Stimulated activated effector memory CD8-positive, alpha-beta T cell treated with anti-CD3 and anti-CD28 coated beads, Interleukin-12 subunit alpha, Interleukin-12 subunit beta, amount 100 ng/mL, for 72 hours (primary cell): Measurements from ENCODE around the gene ARHGAP18.
A peak's percentile ranks its signal among the peaks of the same experiment; 100 is the strongest.

Experiments
- ATAC-seq: fragments of 150-1000 bp; cut with Tn5 transposase; 2 replicates; pipeline ENCODE4 v1.10.0; 2021
- DNase-seq, 2 donors: peaks; one replicate each; pipeline ENCODE4 v3.0.0; 2021 to 2022; ENCODE audit warnings: low spot score in 2 of 2
- H3K27ac Mint-ChIP-seq: one replicate; pipeline ENCODE4 v1.8.0; 2022; ENCODE audit warnings: mild to moderate bottlenecking, mixed read lengths
- H3K36me3 Mint-ChIP-seq: one replicate; pipeline ENCODE4 v1.8.0; 2022; ENCODE audit warnings: mild to moderate bottlenecking, mixed read lengths
- H3K4me1 Mint-ChIP-seq: one replicate; pipeline ENCODE4 v1.8.0; 2022; ENCODE audit warnings: mixed read lengths
- H3K4me3 Mint-ChIP-seq: one replicate; pipeline ENCODE4 v1.8.0; 2022; ENCODE audit warnings: mild to moderate bottlenecking, mixed read lengths
- H3K9me3 Mint-ChIP-seq: one replicate; pipeline ENCODE4 v1.8.0; 2022; ENCODE audit warnings: mixed read lengths

The ARHGAP18 gene

DNA sequence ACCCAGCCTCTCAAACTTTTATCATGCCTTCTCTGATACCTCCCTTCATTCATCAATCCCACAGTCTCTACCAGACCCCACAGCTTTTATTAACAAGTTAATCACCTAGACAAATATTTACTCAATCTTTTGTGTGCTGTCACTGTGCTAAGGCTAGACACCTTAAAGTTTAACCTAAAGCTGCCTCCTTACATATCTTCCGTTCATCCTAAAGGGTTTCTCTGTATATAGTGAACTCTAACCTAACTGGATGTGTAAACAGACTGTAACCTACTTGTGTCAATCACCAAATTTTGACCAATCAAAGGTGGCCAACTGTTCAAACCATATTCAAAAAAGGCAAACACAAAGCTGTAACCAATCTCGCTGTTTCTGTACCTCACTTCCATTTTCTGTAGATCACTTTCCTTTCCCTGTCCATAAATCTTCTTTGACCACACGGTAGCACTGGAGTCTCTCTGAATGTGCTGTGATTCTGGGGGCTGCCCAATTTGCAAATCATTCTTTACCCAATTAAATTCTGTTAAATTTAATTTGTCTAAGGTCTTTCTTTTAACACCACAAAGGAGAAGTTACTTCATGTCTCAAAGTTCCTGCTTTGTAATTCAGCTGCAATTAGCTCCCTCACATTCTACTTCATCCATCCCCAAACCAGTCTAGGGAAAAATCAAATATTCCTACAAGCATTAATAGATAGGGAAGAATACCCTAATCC lies 72.5 kb downstream of the ARHGAP18 start:
- ATAC-seq (no peak), DNase-seq (no peak)
- H3K9me3 Mint-ChIP-seq = no peaks in the 10 kb centered on the region
- H3K4me3 Mint-ChIP-seq = no peak overlapping the region
- H3K27ac Mint-ChIP-seq = no peak overlapping the region
- no peaks in the 10 kb centered on the region for H3K4me1 Mint-ChIP-seq
- H3K36me3 Mint-ChIP-seq = peaks cover 8% of the 10 kb centered on the region

DNA sequence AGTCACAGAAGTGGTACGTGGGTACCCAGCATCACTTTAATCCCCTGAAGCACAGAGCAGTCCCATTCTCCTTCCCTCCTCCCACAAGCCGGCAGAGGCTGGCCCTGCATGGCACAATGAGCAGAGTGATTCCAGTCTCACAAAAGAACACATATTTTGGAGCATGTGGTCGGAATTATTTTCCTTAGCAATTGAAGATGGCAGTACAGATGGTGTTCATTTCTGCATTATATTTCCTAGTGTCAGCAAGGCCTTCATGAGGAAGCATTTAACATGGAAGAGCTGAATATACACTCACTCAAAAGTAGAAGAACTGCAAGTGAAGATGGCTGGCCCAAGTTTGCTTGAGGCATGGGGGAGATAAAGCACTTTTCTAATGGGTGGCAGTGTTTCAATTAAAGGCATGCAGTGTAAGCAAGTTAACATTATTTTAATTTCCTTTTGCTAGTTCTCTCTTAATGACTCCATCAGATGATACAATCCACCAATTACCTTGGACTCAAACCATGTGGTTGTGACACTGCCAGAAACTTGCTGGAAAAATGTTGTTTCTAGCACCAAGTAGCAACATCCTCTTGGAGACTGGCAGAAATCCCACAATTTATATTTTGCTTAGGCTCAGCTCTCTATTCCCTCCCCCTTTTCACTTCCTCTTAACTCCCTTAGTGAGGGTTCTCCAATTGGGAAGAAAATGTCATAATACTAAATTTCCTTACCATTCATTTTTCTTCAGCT lies 74.4 kb downstream of the ARHGAP18 start:
- H3K36me3 Mint-ChIP-seq = peaks cover 8% of the 10 kb centered on the region
- H3K4me3 Mint-ChIP-seq = no peak overlapping the region
- no peaks in the 10 kb centered on the region for H3K9me3 Mint-ChIP-seq
- no peak overlapping the region for H3K27ac Mint-ChIP-seq
- no peak for ATAC-seq
- no peaks in the 10 kb centered on the region for H3K4me1 Mint-ChIP-seq
- DNase-seq = no peak

DNA sequence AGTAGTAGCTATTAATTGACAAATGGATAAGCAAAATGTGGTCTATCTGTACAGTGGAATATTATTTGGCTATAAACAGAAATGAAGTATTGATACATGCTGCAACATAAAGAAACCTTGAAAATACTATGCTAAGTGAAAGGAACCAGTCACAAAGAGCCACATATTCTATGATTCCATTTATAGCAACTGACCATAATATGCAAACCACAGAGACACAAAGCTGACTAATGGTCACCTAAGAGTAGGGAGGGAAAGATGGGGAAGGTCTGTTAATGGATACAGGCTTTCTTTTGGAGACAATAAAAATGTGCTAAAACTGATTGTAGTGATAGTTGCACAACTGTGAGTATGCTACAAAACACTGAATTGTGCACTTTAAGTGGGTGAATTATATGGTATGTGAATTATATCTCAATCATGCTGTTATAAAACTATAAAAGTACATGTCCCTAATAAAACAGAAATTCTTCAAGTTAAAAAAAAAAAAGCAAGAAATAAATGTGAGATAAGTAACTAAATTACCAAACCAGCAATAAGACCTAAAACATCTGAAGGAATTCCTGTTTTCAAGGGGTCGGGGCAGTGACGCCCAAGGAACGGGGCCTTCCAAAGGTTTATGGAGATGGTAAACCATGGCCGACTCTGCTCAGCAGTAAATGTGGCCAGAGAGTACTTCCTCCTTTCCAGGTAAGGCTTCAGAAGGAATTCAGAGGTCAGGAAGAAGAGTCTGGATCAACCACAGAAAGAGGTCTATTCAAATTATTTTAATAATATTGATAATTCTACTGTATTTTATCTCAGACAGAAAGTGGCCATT lies 75.4 kb downstream of the ARHGAP18 start:
- no peak for ATAC-seq
- Mint-ChIP-seq H3K4me3 (no peak overlapping the region), H3K36me3 (peaks cover 8% of the 10 kb centered on the region), H3K4me1 (no peaks in the 10 kb centered on the region), H3K9me3 (no peaks in the 10 kb centered on the region), H3K27ac (no peak overlapping the region)
- no peak for DNase-seq

DNA sequence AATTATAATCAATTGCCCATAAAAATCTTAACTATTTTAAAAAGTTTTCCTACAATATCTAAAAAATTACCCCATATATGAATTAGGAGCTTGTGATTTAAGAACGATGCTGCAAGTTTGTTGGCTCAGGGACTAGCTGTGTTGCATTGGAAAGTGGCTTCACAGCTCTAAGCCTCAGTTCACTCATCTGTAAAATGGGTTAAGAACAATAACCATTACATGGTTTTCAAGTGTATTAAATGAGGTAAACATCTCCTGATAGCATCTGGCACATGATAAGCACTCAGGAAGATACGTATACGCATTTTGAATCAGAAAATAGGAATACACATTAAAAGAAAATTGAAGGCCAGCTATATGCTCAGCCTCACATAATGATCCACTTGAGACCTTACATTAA lies 76.4 kb downstream of the ARHGAP18 start:
- no peaks in the 10 kb centered on the region for H3K4me1 Mint-ChIP-seq
- H3K27ac Mint-ChIP-seq = no peak overlapping the region
- DNase-seq = no peak
- H3K4me3 Mint-ChIP-seq = no peak overlapping the region
- H3K36me3 Mint-ChIP-seq = peaks cover 8% of the 10 kb centered on the region
- no peaks in the 10 kb centered on the region for H3K9me3 Mint-ChIP-seq
- no peak for ATAC-seq

DNA sequence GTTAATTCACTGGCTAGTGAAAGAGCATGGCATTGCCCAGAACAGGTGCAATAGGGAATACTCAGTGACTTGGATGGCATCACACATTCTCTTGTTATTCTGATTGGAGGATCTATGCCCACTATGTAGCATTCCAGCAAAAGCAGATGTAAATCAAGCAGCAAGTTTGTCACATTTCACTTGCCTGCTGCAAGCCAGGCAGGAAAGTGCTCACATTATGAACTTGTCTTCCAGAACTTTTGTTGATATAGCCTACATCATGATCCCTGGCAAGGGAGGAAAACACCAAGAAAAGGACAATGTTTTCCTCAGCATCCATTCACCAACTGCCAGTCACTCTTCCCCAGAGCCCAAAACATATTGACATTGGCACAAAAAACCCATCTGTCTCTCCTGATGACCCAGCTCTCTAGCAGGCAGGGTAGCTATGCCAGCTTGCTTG lies 77.8 kb downstream of the ARHGAP18 start:
- no peak for ATAC-seq
- no peak overlapping the region for H3K4me3 Mint-ChIP-seq
- H3K4me1 Mint-ChIP-seq = no peaks in the 10 kb centered on the region
- H3K36me3 Mint-ChIP-seq = peaks cover 16% of the 10 kb centered on the region
- no peak for DNase-seq
- no peaks in the 10 kb centered on the region for H3K9me3 Mint-ChIP-seq
- H3K27ac Mint-ChIP-seq = no peak overlapping the region

DNA sequence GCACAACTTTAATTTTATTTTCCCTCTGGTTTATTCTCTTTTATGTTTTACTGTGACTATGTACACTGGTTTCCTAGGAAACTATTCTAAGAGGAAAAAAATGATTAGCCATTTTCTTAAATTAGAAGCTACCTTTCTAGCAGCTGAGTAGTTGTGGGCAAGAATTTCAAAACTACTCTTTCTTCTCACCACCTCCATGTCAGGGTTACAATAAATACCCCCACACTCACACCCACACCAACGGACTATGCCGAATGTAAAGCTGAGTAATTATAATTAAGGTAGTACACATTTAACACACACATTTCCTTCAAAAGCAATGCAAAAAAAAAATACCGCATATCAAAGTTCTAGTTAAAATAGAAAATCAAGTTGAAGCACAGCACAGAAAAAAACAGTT lies 78.9 kb downstream of the ARHGAP18 start:
- no peaks in the 10 kb centered on the region for H3K9me3 Mint-ChIP-seq
- DNase-seq (no peak), ATAC-seq (peak; percentile 61)
- peaks cover 16% of the 10 kb centered on the region for H3K36me3 Mint-ChIP-seq
- no peak overlapping the region for H3K27ac Mint-ChIP-seq
- H3K4me1 Mint-ChIP-seq = no peaks in the 10 kb centered on the region
- H3K4me3 Mint-ChIP-seq = no peak overlapping the region

DNA sequence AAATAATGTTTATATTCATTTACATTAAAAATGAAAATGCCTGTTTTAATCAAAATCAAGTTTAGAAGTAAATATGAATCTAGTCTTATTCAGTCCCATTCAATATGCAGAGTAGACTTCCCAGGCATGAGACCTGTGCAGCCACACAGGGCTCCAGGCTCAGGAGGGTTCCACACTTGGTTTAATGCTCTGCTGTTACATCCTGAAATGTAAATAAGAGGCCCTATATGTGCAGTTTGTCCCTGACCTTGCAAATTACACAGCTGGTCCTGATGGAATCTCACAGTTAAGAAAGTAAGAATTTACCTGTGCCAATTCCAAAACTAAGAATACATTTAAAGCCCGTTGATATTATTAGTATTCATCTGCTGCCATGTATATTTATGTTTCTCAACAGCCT lies 79.4 kb downstream of the ARHGAP18 start:
- Mint-ChIP-seq H3K27ac (no peak overlapping the region), H3K4me1 (no peaks in the 10 kb centered on the region), H3K9me3 (no peaks in the 10 kb centered on the region), H3K36me3 (peaks cover 16% of the 10 kb centered on the region), H3K4me3 (no peak overlapping the region)
- DNase-seq (no peak), ATAC-seq (no peak)

DNA sequence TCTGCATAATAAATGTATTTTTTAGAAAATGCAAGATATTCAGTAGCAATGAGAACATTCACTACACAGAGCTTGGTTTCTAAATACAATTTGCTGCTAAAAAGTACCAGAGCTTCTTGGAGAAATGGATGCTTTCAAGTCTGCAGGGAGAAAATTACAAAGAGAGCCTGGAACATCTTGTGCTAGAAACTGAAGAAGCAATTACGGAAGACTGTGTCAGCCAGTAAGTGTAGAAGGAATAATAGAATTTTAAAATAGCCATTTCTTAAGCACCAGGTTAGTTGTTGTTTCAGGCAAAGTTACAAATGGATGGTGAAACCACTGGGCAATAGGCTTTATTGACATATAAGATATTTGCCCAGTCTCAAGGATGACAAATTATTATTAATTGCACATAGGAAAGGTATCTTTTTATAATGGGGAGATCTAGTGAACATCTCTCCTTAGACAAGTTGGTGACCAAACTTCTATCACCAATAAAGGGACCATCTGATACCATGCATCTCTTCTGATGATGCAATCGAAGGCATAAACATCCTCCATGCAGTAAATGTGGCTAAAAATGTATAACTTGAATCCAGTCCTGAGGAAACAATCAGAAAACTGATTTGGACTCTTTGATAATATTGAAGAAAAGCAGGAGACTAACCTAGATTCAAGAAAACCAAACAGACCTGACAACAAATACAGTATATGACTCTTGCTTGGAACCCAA lies 81.7 kb downstream of the ARHGAP18 start:
- Mint-ChIP-seq H3K4me3 (no peak overlapping the region), H3K4me1 (no peaks in the 10 kb centered on the region), H3K9me3 (no peaks in the 10 kb centered on the region), H3K27ac (no peak overlapping the region), H3K36me3 (peaks cover 11% of the 10 kb centered on the region)
- ATAC-seq = no peak
- DNase-seq = no peak

DNA sequence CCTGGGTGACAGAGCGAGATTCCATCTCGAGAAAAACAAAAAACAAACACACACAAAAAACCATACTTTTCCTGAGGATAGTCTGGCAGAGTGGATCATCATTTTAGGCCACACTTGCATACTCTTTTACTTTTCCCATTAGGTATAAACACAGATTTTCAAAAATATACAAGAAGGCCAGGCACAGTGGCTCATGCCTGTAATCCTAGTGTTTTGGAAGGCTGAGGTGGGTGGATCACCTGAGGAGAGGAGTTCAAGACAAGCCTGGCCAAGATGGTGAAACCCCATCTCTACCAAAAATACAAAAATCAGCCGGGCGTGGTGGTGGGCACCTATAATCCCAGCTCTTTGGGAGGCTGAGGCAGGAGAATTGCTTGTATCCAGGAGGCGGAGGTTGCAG lies 85.5 kb downstream of the ARHGAP18 start:
- H3K4me1 Mint-ChIP-seq = no peaks in the 10 kb centered on the region
- DNase-seq = no peak
- ATAC-seq = no peak
- no peaks in the 10 kb centered on the region for H3K9me3 Mint-ChIP-seq
- H3K27ac Mint-ChIP-seq = no peak overlapping the region
- H3K36me3 Mint-ChIP-seq = peaks cover 12% of the 10 kb centered on the region
- H3K4me3 Mint-ChIP-seq = no peak overlapping the region

DNA sequence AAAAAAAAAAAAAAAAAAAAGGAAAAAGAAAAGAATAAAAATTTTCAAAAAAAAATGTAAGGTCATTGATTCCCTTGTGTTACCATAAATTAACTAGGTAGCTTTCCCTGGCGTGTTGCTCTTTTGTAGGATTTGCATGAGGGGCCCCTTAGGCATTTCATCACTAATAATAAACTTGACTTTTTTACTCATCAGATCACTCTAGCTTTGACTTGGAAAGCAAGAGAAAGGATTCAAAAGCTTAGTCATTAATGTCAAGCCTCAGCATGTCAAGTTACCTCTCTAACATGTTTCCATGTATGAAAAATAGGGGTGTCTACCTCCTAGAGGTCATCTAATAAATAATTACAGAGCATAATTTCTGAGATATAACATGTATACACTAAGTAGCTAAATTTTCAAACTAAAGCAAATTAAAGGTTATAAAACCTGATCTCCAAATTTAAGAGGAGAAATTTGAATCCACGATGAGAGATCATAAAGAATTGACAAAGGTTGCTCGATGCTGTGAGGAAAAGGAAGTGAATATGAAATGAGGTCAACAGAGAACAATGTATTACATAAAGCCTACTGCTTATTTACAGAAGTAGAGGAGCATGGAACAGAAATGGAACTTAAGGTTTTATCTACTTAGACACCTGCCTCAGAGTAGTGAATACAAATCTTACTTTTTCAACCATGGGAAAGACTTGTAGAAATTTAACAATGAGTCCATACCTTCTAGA lies 86.8 kb downstream of the ARHGAP18 start:
- DNase-seq = no peak
- ATAC-seq = peak; percentile 21
- no peak overlapping the region for H3K27ac Mint-ChIP-seq
- no peak overlapping the region for H3K4me3 Mint-ChIP-seq
- no peaks in the 10 kb centered on the region for H3K9me3 Mint-ChIP-seq
- peaks cover 4% of the 10 kb centered on the region for H3K4me1 Mint-ChIP-seq
- peaks cover 14% of the 10 kb centered on the region for H3K36me3 Mint-ChIP-seq

DNA sequence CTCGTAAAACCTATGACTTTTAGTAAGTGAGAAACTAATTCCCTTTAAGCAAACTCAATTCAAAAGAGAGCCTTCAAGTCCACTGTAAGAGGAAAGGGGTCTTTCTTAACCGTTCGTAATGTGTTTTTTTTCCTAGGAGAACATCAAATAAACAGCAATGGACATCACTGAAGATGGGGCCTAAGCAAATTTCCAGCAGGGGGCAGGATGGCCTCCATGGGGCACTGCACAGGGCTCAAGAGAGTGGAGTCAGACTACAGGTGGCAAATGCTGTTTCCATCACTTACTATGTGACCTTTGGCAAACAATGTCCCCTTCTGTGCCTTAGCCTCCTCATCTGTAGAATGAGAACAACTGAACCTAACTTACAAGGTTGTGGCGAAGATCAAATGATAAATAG lies 88.7 kb downstream of the ARHGAP18 start:
- no peak for DNase-seq
- no peaks in the 10 kb centered on the region for H3K9me3 Mint-ChIP-seq
- H3K4me3 Mint-ChIP-seq = no peak overlapping the region
- peak; percentile 63 for ATAC-seq
- no peak overlapping the region for H3K27ac Mint-ChIP-seq
- H3K4me1 Mint-ChIP-seq = peaks cover 4% of the 10 kb centered on the region
- peaks cover 7% of the 10 kb centered on the region for H3K36me3 Mint-ChIP-seq

DNA sequence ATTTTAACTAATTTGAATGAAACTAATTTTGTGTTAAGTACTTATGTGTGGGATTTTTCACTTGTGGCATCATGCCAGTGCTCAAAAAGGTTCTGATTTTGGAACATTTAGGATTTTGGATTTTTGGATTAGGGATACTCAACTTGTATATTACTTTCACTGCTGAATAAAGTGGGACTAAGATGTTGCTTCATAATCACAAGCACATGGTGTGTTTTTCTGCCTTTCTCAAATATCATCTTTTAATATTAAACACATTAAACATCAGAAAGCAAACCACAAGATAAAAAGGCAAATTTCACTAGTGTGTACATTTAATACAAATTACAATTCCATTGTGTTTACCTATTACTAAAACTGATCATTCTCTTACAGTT lies 89.8 kb downstream of the ARHGAP18 start:
- no peak overlapping the region for H3K27ac Mint-ChIP-seq
- no peaks in the 10 kb centered on the region for H3K9me3 Mint-ChIP-seq
- H3K36me3 Mint-ChIP-seq = peaks cover 7% of the 10 kb centered on the region

DNA sequence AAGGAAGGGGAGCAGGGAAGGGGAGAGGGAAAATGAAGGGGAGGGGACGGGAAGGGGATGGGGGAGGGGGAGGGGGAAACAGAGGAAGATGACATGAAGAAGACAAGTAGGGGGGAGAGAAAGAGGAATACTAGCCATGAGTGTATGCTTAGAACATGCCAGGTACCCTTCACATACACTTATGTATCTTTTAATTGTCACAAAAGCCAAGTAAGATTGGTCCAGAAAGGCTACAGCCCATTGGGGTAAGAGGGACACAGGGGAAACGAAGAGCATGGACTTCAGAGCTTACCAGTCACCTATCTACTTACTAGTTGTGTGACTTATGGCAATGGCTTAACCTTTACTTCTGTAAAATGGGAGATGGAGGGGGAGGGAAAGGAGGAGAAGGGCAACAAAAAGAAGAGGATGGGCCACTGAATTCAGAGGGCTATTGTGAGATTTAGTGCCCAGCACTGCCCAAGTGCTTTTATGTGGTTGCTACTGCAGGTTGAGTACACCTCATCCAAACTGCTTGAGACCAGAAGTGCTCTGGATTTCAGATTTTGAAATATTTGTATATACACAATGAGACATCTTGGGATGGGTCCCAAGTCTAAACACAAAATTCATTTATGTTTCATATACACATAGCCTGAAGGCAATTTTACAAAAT lies 90.3 kb downstream of the ARHGAP18 start:
- Mint-ChIP-seq H3K4me3 (no peak overlapping the region), H3K27ac (no peak overlapping the region), H3K9me3 (no peaks in the 10 kb centered on the region), H3K4me1 (peaks cover 4% of the 10 kb centered on the region), H3K36me3 (peaks cover 7% of the 10 kb centered on the region)
- no peak for ATAC-seq
- DNase-seq = no peak

More for the DNA sequence above, 89.8 kb downstream of the ARHGAP18 start:
- ATAC-seq = no peak
- DNase-seq = no peak
- no peak overlapping the region for H3K4me3 Mint-ChIP-seq
- H3K4me1 Mint-ChIP-seq = peaks cover 4% of the 10 kb centered on the region

DNA sequence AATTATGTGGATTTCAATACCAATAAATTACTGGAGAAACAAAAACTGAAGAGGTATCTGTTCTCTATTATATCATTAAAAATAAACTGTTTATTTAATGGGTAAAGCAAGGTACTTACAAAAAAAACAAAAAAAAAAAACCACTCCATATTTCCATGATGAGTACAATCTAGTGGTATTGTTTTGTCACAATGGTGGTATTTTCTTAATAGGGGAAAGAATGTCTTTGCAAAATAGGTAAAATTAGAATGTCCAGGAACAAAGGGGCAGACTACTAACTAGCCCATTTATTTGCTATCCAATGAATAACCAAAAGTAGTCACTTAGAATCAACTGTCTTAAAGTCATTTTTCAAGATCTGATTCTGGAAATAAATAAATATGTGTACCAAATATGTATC lies 92.0 kb downstream of the ARHGAP18 start:
- no peak overlapping the region for H3K4me3 Mint-ChIP-seq
- no peak for ATAC-seq
- peaks cover 4% of the 10 kb centered on the region for H3K4me1 Mint-ChIP-seq
- H3K27ac Mint-ChIP-seq = no peak overlapping the region
- no peak for DNase-seq
- peaks cover 7% of the 10 kb centered on the region for H3K36me3 Mint-ChIP-seq
- H3K9me3 Mint-ChIP-seq = no peaks in the 10 kb centered on the region
